ENCODE measurements around the gene BAIAP2L1. TPM values are rescaled to one million over a fixed set of nuclear protein-coding genes. Genes with fewer than 3 reads are reported as not detected.
"Not testable (repeated sequence)": the region's sequence is repeated elsewhere in the genome, so short reads cannot be mapped to it uniquely, and the experiment has no call there.

BAIAP2L1 gene
- total RNA-seq, 2 experiments from 2014 or later: 0.33 to 0.61 TPM

DNA sequence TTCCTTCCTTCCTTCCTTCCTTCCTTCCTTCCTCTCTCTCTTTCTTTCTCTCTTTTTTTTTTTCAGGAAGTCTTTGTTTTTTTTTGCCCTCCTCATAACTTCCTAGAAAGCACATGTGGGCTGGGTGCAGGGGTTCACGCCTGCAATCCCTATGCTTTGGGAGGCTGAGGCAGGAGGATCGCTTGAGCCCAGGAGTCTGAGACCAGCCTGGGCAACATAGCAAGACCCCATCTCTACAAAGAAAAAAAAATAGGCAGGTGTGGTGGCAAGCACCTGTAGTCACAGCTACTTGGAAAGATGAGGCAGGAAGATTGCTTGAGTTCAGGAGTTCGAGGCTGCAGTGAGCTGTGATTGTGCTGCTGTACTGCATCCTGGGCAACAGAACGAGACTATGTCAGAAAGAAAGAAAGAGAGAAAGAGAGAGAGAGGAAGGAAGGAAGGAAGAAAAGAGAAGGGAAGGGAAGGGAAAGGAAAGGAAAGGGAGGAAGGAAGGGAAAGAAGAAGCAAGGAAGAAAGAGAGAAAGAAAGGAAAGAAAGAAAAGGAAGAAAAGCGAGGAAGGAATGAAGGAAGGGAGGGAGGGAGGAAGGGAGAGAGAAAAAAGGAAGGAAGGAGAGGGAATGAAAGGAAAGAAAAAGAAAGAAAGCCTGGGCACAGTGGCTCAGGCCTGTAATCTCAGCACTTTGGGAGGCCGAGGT lies 13.5 kb upstream of the BAIAP2L1 start:
- POLR2A ChIA-PET: no interaction called here
- Mint-ChIP-seq H3K27ac (no peak overlapping the region), H3K4me3 (no peak overlapping the region), H3K36me3 (ENCODE audit: low read depth) (no peaks in the 10 kb centered on the region), H3K27me3 (peaks cover 16% of the 10 kb centered on the region), H3K9me3 (no peaks in the 10 kb centered on the region), H3K4me1 (ENCODE audit: low read depth) (no peaks in the 10 kb centered on the region)
- Histone ChIP-seq H3K9me3 (ENCODE audit: control insufficient read depth in 1 of 2, insufficient read depth in 1 of 2, low read length in 2 of 2) (no peaks in the 10 kb centered on the region), H3K27me3 (ENCODE audit: control insufficient read depth in 1 of 2, insufficient read depth in 2 of 2, low read length in 2 of 2) (peaks cover 0 to 2% of the 10 kb centered on the region in 2 experiments), H3K36me3 (ENCODE audit: insufficient read depth, low read length) (no peaks in the 10 kb centered on the region), H3K27ac (ENCODE audit: low read depth in 1 of 2, low read length in 2 of 2) (no peak overlapping the region), H3K4me3 (ENCODE audit: low read length) (no peak overlapping the region), H3K4me1 (ENCODE audit: insufficient read depth, low read length) (no peaks in the 10 kb centered on the region)
- DNase-seq (no peak), ATAC-seq (ENCODE audit: poor library complexity) (no peak)
- CTCF ChIA-PET: no interaction called here
- intact Hi-C loops (cut with DNase I, micrococcal nuclease): no loop called here
- TF ChIP-seq CTCF (IDR thresholded peaks at IDR 0.05): no peak

DNA sequence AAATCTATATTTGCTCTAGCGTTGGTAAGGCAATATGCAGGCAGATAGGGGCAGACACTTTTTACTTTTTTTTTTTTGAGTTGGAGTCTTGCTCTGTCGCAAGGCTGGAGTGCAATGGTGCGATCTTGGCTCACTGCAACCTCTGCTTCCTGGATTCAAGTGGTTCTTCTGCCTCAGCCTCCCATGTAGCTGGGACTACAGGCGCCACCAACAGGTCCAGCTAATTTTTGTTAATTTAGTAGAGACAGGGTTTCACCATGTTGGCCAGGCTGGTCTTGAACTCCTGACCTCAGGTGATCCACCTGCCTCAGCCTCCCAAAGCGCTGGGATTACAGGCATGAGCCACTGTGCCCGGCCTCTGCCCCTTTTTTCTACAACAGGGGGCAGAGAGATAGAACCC lies 12.8 kb upstream of the BAIAP2L1 start:
- H3K4me3 ChIP-seq (ENCODE audit: low read length); H3K27me3 Mint-ChIP-seq; H3K4me1 ChIP-seq (ENCODE audit: insufficient read depth, low read length); H3K27ac ChIP-seq (ENCODE audit: low read depth in 1 of 2, low read length in 2 of 2); H3K36me3 Mint-ChIP-seq (ENCODE audit: low read depth); POLR2A ChIA-PET; H3K4me1 Mint-ChIP-seq (ENCODE audit: low read depth); H3K27ac Mint-ChIP-seq; ATAC-seq (ENCODE audit: poor library complexity); H3K9me3 ChIP-seq (ENCODE audit: control insufficient read depth in 1 of 2, insufficient read depth in 1 of 2, low read length in 2 of 2); H3K4me3 Mint-ChIP-seq; H3K9me3 Mint-ChIP-seq; H3K36me3 ChIP-seq (ENCODE audit: insufficient read depth, low read length); CTCF ChIA-PET; DNase-seq; H3K27me3 ChIP-seq (ENCODE audit: control insufficient read depth in 1 of 2, insufficient read depth in 2 of 2, low read length in 2 of 2); intact Hi-C loops (cut with DNase I, micrococcal nuclease): not testable (repeated sequence)

DNA sequence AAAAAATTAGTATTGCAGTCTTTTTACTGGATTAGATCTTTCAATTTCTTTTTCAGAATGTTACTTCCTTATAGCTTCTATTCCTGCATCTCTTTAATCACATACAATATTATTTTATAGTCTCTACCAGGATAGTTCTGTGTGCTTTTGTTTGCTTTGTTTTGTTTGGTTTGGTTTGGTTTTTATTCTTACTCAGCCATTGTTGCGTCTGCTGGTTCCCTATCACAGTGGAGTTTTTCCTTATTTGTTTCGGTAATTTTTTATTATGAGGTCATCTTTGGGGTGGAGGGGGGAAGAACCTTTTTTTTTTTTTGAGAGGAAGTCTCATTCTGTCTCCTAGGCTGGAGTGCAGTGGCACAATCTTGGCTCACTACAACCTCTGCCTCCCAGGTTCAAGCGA lies 9.0 kb upstream of the BAIAP2L1 start:
- intact Hi-C loops (cut with DNase I, micrococcal nuclease): no loop called here
- CTCF ChIA-PET: no interaction called here
- no peaks in the 10 kb centered on the region for H3K36me3 Mint-ChIP-seq (ENCODE audit: low read depth)

GRCh38 chr7:98408146-98408545 lies 7.3 kb upstream of the BAIAP2L1 start:
- H3K27me3 ChIP-seq (ENCODE audit: control insufficient read depth in 1 of 2, insufficient read depth in 2 of 2, low read length in 2 of 2); H3K4me3 ChIP-seq (ENCODE audit: low read length); H3K4me3 Mint-ChIP-seq; DNase-seq; H3K36me3 Mint-ChIP-seq (ENCODE audit: low read depth); intact Hi-C loops (cut with DNase I, micrococcal nuclease); H3K4me1 Mint-ChIP-seq (ENCODE audit: low read depth); H3K27ac ChIP-seq (ENCODE audit: low read depth in 1 of 2, low read length in 2 of 2); POLR2A ChIA-PET; H3K36me3 ChIP-seq (ENCODE audit: insufficient read depth, low read length); ATAC-seq (ENCODE audit: poor library complexity); H3K4me1 ChIP-seq (ENCODE audit: insufficient read depth, low read length); H3K9me3 ChIP-seq (ENCODE audit: control insufficient read depth in 1 of 2, insufficient read depth in 1 of 2, low read length in 2 of 2); H3K27ac Mint-ChIP-seq; H3K27me3 Mint-ChIP-seq; H3K9me3 Mint-ChIP-seq: not testable (repeated sequence)
- CTCF ChIA-PET: interaction anchor here (1.1 kb wide), 1 partner anchor 13 kb away, joined by 4 read pairs; no protein-coding TSS in a partner anchor

More for the DNA sequence above, 9.0 kb upstream of the BAIAP2L1 start:
- H3K27me3 Mint-ChIP-seq: no peaks in the 10 kb centered on the region
- H3K27ac Mint-ChIP-seq: no peak overlapping the region
- Histone ChIP-seq H3K27me3 (ENCODE audit: control insufficient read depth in 1 of 2, insufficient read depth in 2 of 2, low read length in 2 of 2) (no peaks in the 10 kb centered on the region), H3K4me1 (ENCODE audit: insufficient read depth, low read length) (no peaks in the 10 kb centered on the region), H3K9me3 (ENCODE audit: control insufficient read depth in 1 of 2, insufficient read depth in 1 of 2, low read length in 2 of 2) (no peaks in the 10 kb centered on the region), H3K4me3 (ENCODE audit: low read length) (no peak overlapping the region), H3K36me3 (ENCODE audit: insufficient read depth, low read length) (no peaks in the 10 kb centered on the region), H3K27ac (ENCODE audit: low read depth in 1 of 2, low read length in 2 of 2) (no peak overlapping the region)
- no peak overlapping the region for H3K4me3 Mint-ChIP-seq
- no peaks in the 10 kb centered on the region for H3K4me1 Mint-ChIP-seq (ENCODE audit: low read depth)
- no peaks in the 10 kb centered on the region for H3K9me3 Mint-ChIP-seq
- DNase-seq (no peak), ATAC-seq (ENCODE audit: poor library complexity) (no peak)
- no peak for TF ChIP-seq CTCF (IDR thresholded peaks at IDR 0.05)
- POLR2A ChIA-PET: no interaction called here

Measured in CD4-positive, alpha-beta T cell (primary cell).